NB4 (cell line): ENCODE data around the gene TBC1D22A.

Experiments used
- DNase-seq: peaks from one replicate; pipeline ENCODE4 v3.0.0; 2010; ENCODE audit warnings: low read depth
- H3K4me3 ChIP-seq: one replicate; pipeline ENCODE4 v1.5.1; 2011; ENCODE audit warnings: mild to moderate bottlenecking, low read depth, low read length, moderate library complexity
- CTCF ChIP-seq: IDR thresholded peaks from one replicate; pipeline ENCODE4 v1.5.1; 2012; ENCODE audit warnings: low read depth, low read length
- MAX ChIP-seq: IDR thresholded peaks from 2 replicates; pipeline ENCODE4 v1.6.1; 2011; ENCODE audit warnings: low read depth, low read length
- MYC ChIP-seq: IDR thresholded peaks from 2 replicates; pipeline ENCODE4 v1.6.1; 2011; ENCODE audit warnings: low read depth, low read length
- POLR2A ChIP-seq: IDR thresholded peaks from 2 replicates; pipeline ENCODE4 v1.6.1; 2011; ENCODE audit warnings: mild to moderate bottlenecking; ENCODE audit not compliant: insufficient read length; ENCODE audit errors: extremely low read depth

TBC1D22A gene

DNA sequence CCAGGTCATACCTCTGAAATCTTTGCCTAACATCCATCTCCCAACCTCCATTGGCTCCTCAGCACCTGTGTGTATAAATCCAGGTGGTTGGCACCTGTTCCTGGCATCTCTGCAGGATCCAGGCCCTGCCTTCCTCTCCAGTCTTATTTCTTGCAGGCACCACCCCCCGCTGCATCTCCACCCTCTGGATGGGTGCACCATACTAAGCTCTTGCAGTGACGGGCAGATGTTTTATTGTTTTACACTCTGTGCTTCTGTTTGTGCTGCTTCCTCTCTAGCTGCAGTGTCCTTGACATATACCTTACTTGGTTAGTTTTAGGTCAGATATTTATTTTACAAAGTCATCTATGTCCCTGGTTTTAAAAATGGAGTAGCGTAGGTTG, 102.6 kb downstream of the TBC1D22A start:
- no peak for DNase-seq
- TF ChIP-seq CTCF (no peak), POLR2A (no peak), MYC (no peak), MAX (no peak)
- no peak overlapping the region for H3K4me3 ChIP-seq

DNA sequence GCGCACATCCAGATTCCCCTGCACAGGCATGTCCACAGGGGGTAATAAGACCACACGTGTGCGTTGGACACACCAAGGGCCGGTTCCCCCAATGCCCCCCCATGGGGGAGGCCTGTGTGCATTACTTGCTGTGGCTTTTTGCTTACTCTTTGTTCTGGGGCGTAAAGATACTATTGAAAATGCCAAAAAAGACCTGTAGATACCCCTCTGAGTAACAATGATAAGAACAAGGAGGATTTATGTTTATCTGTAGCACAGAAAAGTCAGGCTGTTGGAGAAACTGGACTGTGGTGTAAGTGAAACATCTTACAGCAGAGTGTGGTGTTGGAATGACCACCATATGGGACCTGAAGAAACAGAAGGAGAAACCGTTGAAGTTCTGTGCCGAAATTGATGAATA, 103.2 kb downstream of the TBC1D22A start:
- no peak for TF ChIP-seq POLR2A
- no peak for TF ChIP-seq MAX
- no peak for TF ChIP-seq MYC
- TF ChIP-seq CTCF, result no peak
- DNase-seq, result no peak
- H3K4me3 ChIP-seq, result no peak overlapping the region

DNA sequence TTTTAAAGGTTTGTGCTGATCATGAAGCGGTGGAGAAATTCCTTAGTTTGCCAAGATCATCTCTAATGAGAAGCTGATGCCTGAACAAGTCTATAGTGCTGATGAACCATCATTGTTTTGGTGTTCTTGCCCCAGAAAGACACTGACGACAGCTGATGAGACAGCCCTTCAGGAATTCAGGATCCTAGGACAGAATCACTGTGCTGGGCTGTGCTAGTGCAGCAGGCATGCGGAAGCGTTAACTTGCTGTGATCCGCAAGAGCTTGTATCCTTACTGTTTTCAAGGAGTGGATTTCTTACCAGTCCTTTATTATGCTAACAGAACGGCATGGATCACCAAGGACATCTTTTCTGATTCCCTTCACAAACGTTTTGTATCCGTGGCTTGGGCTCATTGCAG, 104.1 kb downstream of the TBC1D22A start:
- DNase-seq, result no peak

DNA sequence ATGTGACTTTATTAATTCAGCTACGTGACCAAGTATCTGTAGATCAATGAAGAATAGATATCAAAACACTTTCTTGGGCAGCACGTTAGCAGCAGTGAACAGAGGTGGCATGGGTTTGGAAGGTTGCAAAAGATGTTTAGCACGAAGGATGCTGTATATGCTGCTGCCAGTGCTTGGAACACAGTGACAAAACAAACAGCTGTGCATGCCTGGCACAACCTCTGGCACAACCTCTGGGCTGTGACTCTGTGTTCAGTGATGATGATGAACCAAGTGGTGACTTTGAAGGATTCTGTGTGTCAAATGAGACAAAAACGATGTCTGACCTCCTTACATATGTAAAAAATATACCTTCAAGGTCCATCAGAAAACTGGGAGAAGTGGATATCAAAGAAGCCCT, 104.7 kb downstream of the TBC1D22A start:
- DNase-seq, result no peak
- no peak overlapping the region for H3K4me3 ChIP-seq
- TF ChIP-seq CTCF (no peak), POLR2A (no peak), MAX (no peak), MYC (no peak)

More for the DNA sequence above, 104.1 kb downstream of the TBC1D22A start:
- no peak for TF ChIP-seq MAX
- no peak for TF ChIP-seq CTCF
- no peak for TF ChIP-seq POLR2A
- no peak for TF ChIP-seq MYC
- H3K4me3 ChIP-seq, result no peak overlapping the region

DNA sequence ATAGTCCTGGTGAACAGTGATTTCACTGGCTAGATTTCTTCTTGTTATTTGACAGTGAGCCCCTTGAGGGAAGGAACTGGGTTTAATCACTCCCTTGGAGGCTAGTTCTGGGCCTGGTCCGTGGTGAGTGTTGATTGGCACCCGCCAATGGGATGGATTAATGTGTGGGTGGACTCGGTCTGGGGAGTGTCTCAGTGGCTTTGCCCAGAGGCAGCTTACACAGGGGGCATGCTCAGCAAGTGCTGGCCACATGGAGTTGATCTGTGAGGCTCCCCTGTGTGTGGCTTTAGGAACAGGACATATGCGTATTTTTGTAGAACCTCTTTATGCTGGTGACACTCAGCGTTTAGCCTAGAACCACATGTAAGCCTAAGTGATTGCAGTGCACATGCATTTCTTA, 106.9 kb downstream of the TBC1D22A start:
- TF ChIP-seq POLR2A (no peak), MYC (no peak), MAX (no peak), CTCF (no peak)
- no peak overlapping the region for H3K4me3 ChIP-seq
- DNase-seq, result no peak
